IMR-90 (cell line): ENCODE measurements around the gene DNAJC5G. TPM values are rescaled to one million over a fixed set of nuclear protein-coding genes. Genes with fewer than 3 reads are reported as not detected.

ENCODE experiments used
- ATAC-seq: fragments of 200-7000 bp; cut with Tn5 transposase; 2 replicates; pipeline ENCODE4 v1.9.1; 2020; ENCODE audit warnings: low read depth, mild to moderate bottlenecking, moderate library complexity
- BruUV-seq: library from RNA; stranded (reverse); fragments of 400-500 nt; replicated peaks from 2 replicates; lab custom pipeline; 2021; lab: Mats Ljungman, UMichigan
- CTCF ChIA-PET: fragments of 300-600 bp; formaldehyde crosslinking; extraction: SDS; loops from one replicate; lab custom pipeline; 2021; ENCODE audit warnings: antibody characterized with exemption; lab: Yijun Ruan, JAX
- POLR2A ChIA-PET: fragments of 300-600 bp; sonication (Branson Sonifier 250); formaldehyde crosslinking; loops from one replicate; lab custom pipeline; 2022; ENCODE audit warnings: antibody characterized with exemption; ENCODE audit not compliant: unreplicated experiment; lab: Charles Lee
- DNase-seq: peaks from one replicate; pipeline ENCODE4 v3.0.0; 2013
- H2AFZ ChIP-seq: replicated peaks from 2 replicates; pipeline ENCODE3; 2013; ENCODE audit warnings: low read length, mild to moderate bottlenecking; ENCODE audit not compliant: poor library complexity
- H2AK5ac ChIP-seq: 2 replicates; pipeline ENCODE4 v1.6.1; 2013; ENCODE audit warnings: low read depth, low read length, inconsistent platforms
- H2AK9ac ChIP-seq: replicated peaks from 2 replicates; pipeline ENCODE3; 2013; ENCODE audit warnings: mild to moderate bottlenecking, low read depth, low read length, moderate library complexity; ENCODE audit not compliant: poor library complexity
- H2BK120ac ChIP-seq: 2 replicates; pipeline ENCODE4 v1.6.1; 2013; ENCODE audit warnings: low read depth, low read length, inconsistent platforms
- H2BK15ac ChIP-seq: 3 replicates; pipeline ENCODE4 v1.6.1; 2013; ENCODE audit warnings: low read depth, low read length, inconsistent platforms
- H2BK20ac ChIP-seq: 2 replicates; pipeline ENCODE4 v1.6.1; 2013; ENCODE audit warnings: low read depth, mild to moderate bottlenecking, inconsistent platforms, low read length, moderate library complexity
- H2BK5ac ChIP-seq: 2 replicates; pipeline ENCODE4 v1.6.1; 2013; ENCODE audit warnings: mild to moderate bottlenecking, low read depth, low read length, inconsistent platforms; ENCODE audit not compliant: poor library complexity, severe bottlenecking
- H3K14ac ChIP-seq: replicated peaks from 2 replicates; pipeline ENCODE4 v1.6.1; 2013; ENCODE audit warnings: low read depth, low read length, inconsistent platforms
- H3K18ac ChIP-seq: 2 replicates; pipeline ENCODE4 v1.6.1; 2013; ENCODE audit warnings: low read depth, low read length, control low read depth
- H3K23ac ChIP-seq: 2 replicates; pipeline ENCODE4 v1.6.1; 2013; ENCODE audit warnings: low read depth, low read length, inconsistent platforms
- H3K27ac ChIP-seq: 2 replicates; pipeline ENCODE4 v1.5.1; 2013; ENCODE audit warnings: mild to moderate bottlenecking, control low read depth, low read length; ENCODE audit not compliant: insufficient read depth
- H3K27me3 ChIP-seq: 2 replicates; pipeline ENCODE4 v1.6.1; 2013; ENCODE audit warnings: low read length; ENCODE audit not compliant: control insufficient read depth, insufficient read depth
- H3K36me3 ChIP-seq: 2 replicates; pipeline ENCODE4 v1.6.1; 2013; ENCODE audit warnings: low read length, mixed read lengths; ENCODE audit not compliant: control insufficient read depth, insufficient read depth
- H3K4ac ChIP-seq: 2 replicates; pipeline ENCODE4 v1.6.1; 2013; ENCODE audit warnings: low read depth, low read length, inconsistent platforms
- H3K4me1 ChIP-seq: 2 replicates; pipeline ENCODE4 v1.6.1; 2013; ENCODE audit warnings: low read length, mixed read lengths; ENCODE audit not compliant: control insufficient read depth, insufficient read depth
- H3K4me2 ChIP-seq: 2 replicates; pipeline ENCODE4 v1.6.1; 2013; ENCODE audit warnings: low read depth, mild to moderate bottlenecking, control low read depth, low read length, moderate library complexity
- H3K4me3 ChIP-seq: 2 replicates; pipeline ENCODE4 v1.5.1; 2013; ENCODE audit warnings: low read depth, mild to moderate bottlenecking, control low read depth, low read length, moderate library complexity; ENCODE audit not compliant: insufficient read depth
- H3K56ac ChIP-seq: 2 replicates; pipeline ENCODE4 v1.6.1; 2013; ENCODE audit warnings: low read length, inconsistent platforms; ENCODE audit not compliant: insufficient read depth; ENCODE audit errors: extremely low read depth
- H3K79me1 ChIP-seq, 2 experiments: 2 replicates each; pipeline ENCODE4 v1.6.1; 2013; ENCODE audit warnings: low read length in 2 of 2, inconsistent platforms in 1 of 2, low read depth in 1 of 2
- H3K9ac ChIP-seq: 2 replicates; pipeline ENCODE4 v1.6.1; 2013; ENCODE audit warnings: low read depth, low read length, control low read depth
- H3K9me1 ChIP-seq: 2 replicates; pipeline ENCODE4 v1.6.1; 2013; ENCODE audit warnings: low read length, inconsistent platforms; ENCODE audit not compliant: insufficient read depth
- H3K9me3 ChIP-seq: 2 replicates; pipeline ENCODE4 v1.6.1; 2013; ENCODE audit warnings: low read length; ENCODE audit not compliant: control insufficient read depth, insufficient read depth
- H4K20me1 ChIP-seq: 2 replicates; pipeline ENCODE4 v1.6.1; 2013; ENCODE audit warnings: low read length, inconsistent platforms; ENCODE audit not compliant: insufficient read depth
- H4K5ac ChIP-seq: 2 replicates; pipeline ENCODE4 v1.6.1; 2013; ENCODE audit warnings: mild to moderate bottlenecking, low read depth, low read length, control low read depth
- H4K8ac ChIP-seq, 2 experiments: 2 replicates each; pipeline ENCODE4 v1.6.1; 2013; ENCODE audit warnings: low read depth in 2 of 2, low read length in 2 of 2, control low read depth in 1 of 2, inconsistent platforms in 1 of 2
- H4K91ac ChIP-seq: 2 replicates; pipeline ENCODE4 v1.6.1; 2013; ENCODE audit warnings: low read depth, low read length, inconsistent platforms; ENCODE audit not compliant: insufficient read depth
- BHLHE40 ChIP-seq: fragments of 150-350 bp; IDR thresholded peaks from 2 replicates; pipeline ENCODE4 v1.6.1; 2016; ENCODE audit warnings: mild to moderate bottlenecking, low read depth, low read length
- CEBPB ChIP-seq: IDR thresholded peaks from 2 replicates; pipeline ENCODE4 v1.6.1; 2012; ENCODE audit warnings: low read depth, low read length, improper control_type of control experiment
- CHD1 ChIP-seq: IDR thresholded peaks from 2 replicates; pipeline ENCODE4 v1.6.1; 2012; ENCODE audit warnings: low read depth, low read length, improper control_type of control experiment
- FOS ChIP-seq: fragments of 150-350 bp; IDR thresholded peaks from 2 replicates; pipeline ENCODE4 v1.6.1; 2016; ENCODE audit warnings: low read depth, low read length
- MAZ ChIP-seq: IDR thresholded peaks from 2 replicates; pipeline ENCODE4 v1.6.1; 2012; ENCODE audit warnings: low read depth, mild to moderate bottlenecking, low read length, improper control_type of control experiment, moderate library complexity, borderline replicate concordance
- MXI1 ChIP-seq: IDR thresholded peaks from 2 replicates; pipeline ENCODE4 v1.6.1; 2012; ENCODE audit warnings: low read depth, mild to moderate bottlenecking, low read length, moderate library complexity, borderline replicate concordance
- NFE2L2 ChIP-seq: fragments of 150-350 bp; IDR thresholded peaks from 2 replicates; pipeline ENCODE4 v1.6.1; 2016; ENCODE audit warnings: low read depth, mild to moderate bottlenecking, low read length
- POLR2A ChIP-seq: IDR thresholded peaks from 2 replicates; pipeline ENCODE4 v1.6.1; 2012; ENCODE audit warnings: mild to moderate bottlenecking, low read depth, low read length
- RAD21 ChIP-seq: IDR thresholded peaks from 2 replicates; pipeline ENCODE4 v1.6.1; 2012; ENCODE audit warnings: low read length, improper control_type of control experiment
- SMC3 ChIP-seq: fragments of 150-350 bp; IDR thresholded peaks from 2 replicates; pipeline ENCODE4 v1.6.1; 2016; ENCODE audit warnings: low read depth, mild to moderate bottlenecking, antibody characterized with exemption, low read length, moderate library complexity
- WGBS, 2 experiments: methylation state at CpG; one replicate each; pipeline versions ENCODE4 v1.1.5 to v1.1.7; 2013; ENCODE audit warnings: missing lambda C conversion rate in 2 of 2; ENCODE audit not compliant: insufficient read length in 1 of 2; ENCODE audit errors: extremely low coverage in 2 of 2; 5-methylcytosine and 5-hydroxymethylcytosine counted together
- dilution Hi-C: fragments of 300-500 bp; cut with HindIII; formaldehyde crosslinking; loops from one replicate; pipeline ENCODE4 v1.14.3; 2018; ENCODE audit warnings: low sequenced_read_pairs; ENCODE audit not compliant: unreplicated experiment
- in situ Hi-C: fragments of 300-500 bp; cut with MboI; formaldehyde crosslinking; loops from 3 replicates; pipeline ENCODE4 v1.14.3; 2019; ENCODE audit warnings: low sequenced_read_pairs, inconsistent platforms, mixed read lengths
- intact Hi-C: fragments of 100-400 bp; cut with micrococcal nuclease; formaldehyde crosslinking; loops from 2 replicates; pipeline ENCODE4 v1.10.0; 2022
- polyA plus RNA-seq, 3 experiments: library from polyadenylated mRNA; depleted of rRNA; stranded (reverse); fragments of >200 nt; gene quantifications; 2 replicates each; pipeline ENCODE4 v1.2.3, GENCODE V29; 2012; ENCODE audit warnings: low replicate concordance in 1 of 3
- total RNA-seq: library from RNA; depleted of rRNA; stranded (reverse); fragments of >200 nt; gene quantifications from 2 replicates; pipeline ENCODE4 v1.2.3, GENCODE V29; 2012
- TF ChIP-seq, protein P1 (sequence below): conservative IDR thresholded peaks from 2 replicates; pipeline ENCODE4 v1.5.1; 2012; ENCODE audit warnings: mild to moderate bottlenecking, low read depth, low read length, improper control_type of control experiment
- TF ChIP-seq, protein P2 (sequence below): fragments of 150-350 bp; IDR thresholded peaks from 2 replicates; pipeline ENCODE4 v1.6.1; 2016; ENCODE audit warnings: low read depth, mild to moderate bottlenecking, low read length, moderate library complexity, borderline replicate concordance
- TF ChIP-seq, protein P3 (sequence below): fragments of 150-350 bp; IDR thresholded peaks from 2 replicates; pipeline ENCODE4 v1.6.1; 2017; ENCODE audit warnings: mild to moderate bottlenecking, antibody characterized with exemption, low read length, low read depth

DNAJC5G gene
- total and polyA plus RNA-seq, 2 of the 4 experiments (the other 2 are of a cell fraction): not detected

DNA sequence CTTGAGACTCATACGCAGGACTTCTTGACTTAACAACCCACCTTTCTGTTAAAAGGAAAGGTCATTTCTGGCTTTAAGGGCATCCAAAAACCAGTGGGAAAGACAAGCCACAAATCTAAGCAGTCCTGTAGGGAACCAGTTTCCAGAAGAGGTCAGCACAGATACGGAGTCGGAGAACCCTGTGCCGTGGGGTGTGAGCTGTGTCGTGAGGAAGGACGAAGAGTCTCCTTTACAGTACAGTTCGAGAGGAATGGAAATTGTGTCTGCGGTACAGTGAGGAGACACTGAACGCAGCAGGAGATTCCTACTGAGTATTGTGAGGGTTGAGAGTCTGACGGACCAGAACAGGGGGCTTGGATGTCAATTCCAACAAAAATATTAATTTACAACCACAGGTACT, 30.1 kb upstream of the DNAJC5G start:
- Histone ChIP-seq H3K27me3 (peaks cover 2% of the 10 kb centered on the region; the same call in 1 of the 2 replicates), H4K5ac (no peak overlapping the region), H3K23ac (no peak overlapping the region), H3K9me1 (no peaks in the 10 kb centered on the region), H3K4me1 (no peaks in the 10 kb centered on the region), H3K14ac (no peak overlapping the region), H2AK5ac (no peak overlapping the region), H3K4ac (no peak overlapping the region), H3K4me2 (no peak overlapping the region), H3K79me1 (no peaks in the 10 kb centered on the region), H3K36me3 (peaks cover 43% of the 10 kb centered on the region), H4K8ac (no peak overlapping the region), H3K9me3 (no peaks in the 10 kb centered on the region), H2BK120ac (no peak overlapping the region), H3K18ac (no peak overlapping the region), H2AFZ (no peak overlapping the region), H2BK15ac (no peak overlapping the region), H2BK5ac (no peak overlapping the region), H3K9ac (no peak overlapping the region), H4K20me1 (no peaks in the 10 kb centered on the region; the same call in 1 of the 2 replicates), H3K27ac (no peak overlapping the region), H3K56ac (no peak overlapping the region), H2BK20ac (no peak overlapping the region), H3K4me3 (no peak overlapping the region), H2AK9ac (no peak overlapping the region), H4K91ac (no peak overlapping the region)
- dilution Hi-C loops (no loop called here), intact Hi-C loops (no loop called here), in situ Hi-C loops (no loop called here)
- POLR2A ChIA-PET: interaction anchor here (0.5 kb wide), 1 partner anchor 28 kb away, joined by 20 read pairs; no protein-coding TSS in a partner anchor
- CTCF ChIA-PET: interaction anchor here (0.5 kb wide), 1 partner anchor 28 kb away, joined by 4 read pairs; no protein-coding TSS in a partner anchor
- WGBS, 2 experiments: 53% methylated on average over 3 of the region's 10 CpGs; no CpG with 5 or more reads in 1 of the 2 experiments
- ATAC-seq (no peak), DNase-seq (no peak)
- no TSS peak for BruUV-seq
- TF ChIP-seq MXI1 (no peak), RAD21 (no peak), POLR2A (no peak), BHLHE40 (no peak), CEBPB (no peak), FOS (no peak), SMC3 (no peak), NFE2L2 (no peak), MAZ (no peak), CHD1 (no peak)
- TF ChIP-seq, protein P1, sequence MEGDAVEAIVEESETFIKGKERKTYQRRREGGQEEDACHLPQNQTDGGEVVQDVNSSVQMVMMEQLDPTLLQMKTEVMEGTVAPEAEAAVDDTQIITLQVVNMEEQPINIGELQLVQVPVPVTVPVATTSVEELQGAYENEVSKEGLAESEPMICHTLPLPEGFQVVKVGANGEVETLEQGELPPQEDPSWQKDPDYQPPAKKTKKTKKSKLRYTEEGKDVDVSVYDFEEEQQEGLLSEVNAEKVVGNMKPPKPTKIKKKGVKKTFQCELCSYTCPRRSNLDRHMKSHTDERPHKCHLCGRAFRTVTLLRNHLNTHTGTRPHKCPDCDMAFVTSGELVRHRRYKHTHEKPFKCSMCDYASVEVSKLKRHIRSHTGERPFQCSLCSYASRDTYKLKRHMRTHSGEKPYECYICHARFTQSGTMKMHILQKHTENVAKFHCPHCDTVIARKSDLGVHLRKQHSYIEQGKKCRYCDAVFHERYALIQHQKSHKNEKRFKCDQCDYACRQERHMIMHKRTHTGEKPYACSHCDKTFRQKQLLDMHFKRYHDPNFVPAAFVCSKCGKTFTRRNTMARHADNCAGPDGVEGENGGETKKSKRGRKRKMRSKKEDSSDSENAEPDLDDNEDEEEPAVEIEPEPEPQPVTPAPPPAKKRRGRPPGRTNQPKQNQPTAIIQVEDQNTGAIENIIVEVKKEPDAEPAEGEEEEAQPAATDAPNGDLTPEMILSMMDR: no peak
- TF ChIP-seq, protein P2, sequence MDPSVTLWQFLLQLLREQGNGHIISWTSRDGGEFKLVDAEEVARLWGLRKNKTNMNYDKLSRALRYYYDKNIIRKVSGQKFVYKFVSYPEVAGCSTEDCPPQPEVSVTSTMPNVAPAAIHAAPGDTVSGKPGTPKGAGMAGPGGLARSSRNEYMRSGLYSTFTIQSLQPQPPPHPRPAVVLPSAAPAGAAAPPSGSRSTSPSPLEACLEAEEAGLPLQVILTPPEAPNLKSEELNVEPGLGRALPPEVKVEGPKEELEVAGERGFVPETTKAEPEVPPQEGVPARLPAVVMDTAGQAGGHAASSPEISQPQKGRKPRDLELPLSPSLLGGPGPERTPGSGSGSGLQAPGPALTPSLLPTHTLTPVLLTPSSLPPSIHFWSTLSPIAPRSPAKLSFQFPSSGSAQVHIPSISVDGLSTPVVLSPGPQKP: no peak
- TF ChIP-seq, protein P3, sequence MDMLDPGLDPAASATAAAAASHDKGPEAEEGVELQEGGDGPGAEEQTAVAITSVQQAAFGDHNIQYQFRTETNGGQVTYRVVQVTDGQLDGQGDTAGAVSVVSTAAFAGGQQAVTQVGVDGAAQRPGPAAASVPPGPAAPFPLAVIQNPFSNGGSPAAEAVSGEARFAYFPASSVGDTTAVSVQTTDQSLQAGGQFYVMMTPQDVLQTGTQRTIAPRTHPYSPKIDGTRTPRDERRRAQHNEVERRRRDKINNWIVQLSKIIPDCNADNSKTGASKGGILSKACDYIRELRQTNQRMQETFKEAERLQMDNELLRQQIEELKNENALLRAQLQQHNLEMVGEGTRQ: no peak
